Spleen (tissue), 11 donors: ENCODE measurements around the gene CCL1. TPM values are rescaled to one million over a fixed set of nuclear protein-coding genes. Genes with fewer than 3 reads are reported as not detected.

Experiments
- DNase-seq: peaks from one replicate; pipeline ENCODE4 v3.0.0-alpha.2; 2020
- H3K27ac ChIP-seq, 8 donors: fragments of 200-600 bp; sonication (generic) in 7 of 8; 1 replicate in 4 of 8; 2 replicates in 4 of 8; pipeline versions ENCODE4 v1.5.0 to v1.8.0; 2016 to 2021; ENCODE audit warnings: inconsistent platforms in 4 of 8, mild to moderate bottlenecking in 4 of 8, moderate library complexity in 1 of 8
- H3K27me3 ChIP-seq, 7 donors: fragments of 200-600 bp; sonication (generic) in 6 of 7; replicated peaks in 1 of 7; 1 replicate in 4 of 7; 2 replicates in 3 of 7; pipeline versions ENCODE4 v1.5.0 to v1.8.0; 2016 to 2021; ENCODE audit warnings: inconsistent platforms in 3 of 7, mild to moderate bottlenecking in 1 of 7
- H3K36me3 ChIP-seq, 6 donors: fragments of 200-600 bp; sonication (generic) in 5 of 6; 1 replicate in 4 of 6; 2 replicates in 2 of 6; pipeline versions ENCODE4 v1.5.0 to v1.8.0; 2016 to 2021; ENCODE audit warnings: inconsistent platforms in 2 of 6
- H3K4me1 ChIP-seq, 6 donors: fragments of 200-600 bp; sonication (generic) in 5 of 6; 1 replicate in 3 of 6; 2 replicates in 3 of 6; pipeline versions ENCODE4 v1.5.0 to v1.8.0; 2016 to 2021; ENCODE audit warnings: inconsistent platforms in 3 of 6
- H3K4me3 ChIP-seq, 8 donors: fragments of 200-600 bp; sonication (generic) in 7 of 8; 1 replicate in 4 of 8; 2 replicates in 4 of 8; pipeline versions ENCODE4 v1.5.0 to v1.8.0; 2016 to 2021; ENCODE audit warnings: inconsistent platforms in 4 of 8, mild to moderate bottlenecking in 4 of 8, moderate library complexity in 2 of 8
- H3K9me3 ChIP-seq, 8 donors: fragments of 200-600 bp; sonication (generic) in 7 of 8; 1 replicate in 4 of 8; 2 replicates in 4 of 8; pipeline versions ENCODE4 v1.5.0 to v1.8.0; 2016 to 2021; ENCODE audit warnings: inconsistent platforms in 4 of 8
- CTCF ChIP-seq, 11 experiments: fragments of 200-600 bp in 7 of 11; fragments of 450-650 bp in 4 of 11; sonication (generic) in 4 of 11; IDR thresholded peaks in 8 of 11; conservative IDR thresholded peaks in 3 of 11; 1 replicate in 7 of 11; 2 replicates in 4 of 11; pipeline versions ENCODE4 v1.4.0 to v1.8.0; 2016 to 2021; ENCODE audit warnings: antibody characterized with exemption in 11 of 11, inconsistent platforms in 4 of 11, mild to moderate bottlenecking in 1 of 11
- POLR2A ChIP-seq, 3 donors: fragments of 450-650 bp; IDR thresholded peaks; one replicate each; pipeline ENCODE4 v1.5.1; 2017; ENCODE audit warnings: antibody characterized with exemption in 3 of 3, mild to moderate bottlenecking in 1 of 3
- POLR2AphosphoS5 ChIP-seq, 3 donors: sonication (generic); formaldehyde crosslinking; IDR thresholded peaks; one replicate each; pipeline ENCODE4 v1.5.1; 2017; ENCODE audit warnings: antibody characterized with exemption in 3 of 3
- WGBS, 5 donors: extraction: QIAGEN DNeasy Blood & Tissue Kit in 3 of 5; methylation state at CpG; one replicate each; pipeline versions ENCODE4 v1.1.5 to v1.1.7; 2013 to 2018; 5-methylcytosine and 5-hydroxymethylcytosine counted together
- intact Hi-C: fragments of 100-400 bp; cut with DNase I; formaldehyde crosslinking; loops from one replicate; pipeline ENCODE4 v1.15.0; 2023; ENCODE audit warnings: low total_unique reads
- polyA plus RNA-seq, 3 donors: library from polyadenylated mRNA; stranded (reverse); fragments of 200-250 nt; gene quantifications; one replicate each; pipeline ENCODE4 v1.2.1, GENCODE V29; 2013
- total RNA-seq, 7 donors: library from RNA; depleted of rRNA in 3 of 7; stranded (reverse); fragments of >200 nt in 3 of 7; fragmentation: NEBNext Ultra II Directional in 4 of 7; extraction: Animal tissue kit (Norgen Biotek cat#: 25700) in 4 of 7; gene quantifications; one replicate each; pipeline versions ENCODE4 v1.1.0 to v1.2.1, GENCODE V29; 2016 to 2021
- donor health status: healthy with polysubstance abuse.
- donor health status: DM: no; HTN: no; CAD: no; lungs with moderate emphysema.
- donor health status: DM: no; HTN: no; CAD: no.
- donor health status: Bipolar disorder and iron deficiency.
- donor health status: healthy.
- donor health status: DM: no; HTN: no; CAD: no.
- donor health status: DM: yes; HTN: yes; CAD: no.

Gene CCL1
- total and polyA plus RNA-seq, 10 donors = not detected

GRCh38 chr17:34384271-34384670 lies 21.2 kb upstream of the CCL1 start:
- WGBS, 5 donors = 77 to 94% (median 84%) methylated on average over 1 of the region's 1 CpG
- intact Hi-C loops = no loop called here
- Histone ChIP-seq H3K36me3 (no peaks in the 10 kb centered on the region), H3K27ac (no peak overlapping the region), H3K4me1 (peaks cover 0 to 19% (median 6%) of the 10 kb centered on the region in 6 donors), H3K9me3 (no peaks in the 10 kb centered on the region), H3K27me3 (no peaks in the 10 kb centered on the region), H3K4me3 (no peak overlapping the region)
- TF ChIP-seq POLR2A (IDR thresholded peaks at IDR 0.05) = no peak
- no peak for TF ChIP-seq POLR2AphosphoS5 (IDR thresholded peaks at IDR 0.05)
- no peak for TF ChIP-seq CTCF (IDR thresholded peaks at IDR 0.05 in 8 of 11, conservative IDR thresholded peaks at IDR 0.05 in 3 of 11)
- no peak for DNase-seq

- peaks cover 0 to 30% (median 12%) of the 10 kb centered on the region in 6 donors for H3K4me1 ChIP-seq
- WGBS, 5 donors = 85 to 90% (median 88%) methylated on average over 3 of the region's 3 CpGs
- peak overlapping the region in 1 of 8 donors; percentile 26 for H3K27ac ChIP-seq
- no peaks in the 10 kb centered on the region for H3K27me3 ChIP-seq
- no peaks in the 10 kb centered on the region for H3K36me3 ChIP-seq
- no peak overlapping the region for H3K4me3 ChIP-seq
- no peaks in the 10 kb centered on the region for H3K9me3 ChIP-seq
- DNase-seq = peak; percentile 4
- TF ChIP-seq POLR2A (IDR thresholded peaks at IDR 0.05) (no peak), CTCF (IDR thresholded peaks at IDR 0.05 in 8 of 11, conservative IDR thresholded peaks at IDR 0.05 in 3 of 11) (no peak)
- intact Hi-C loops = no loop called here
Observed at GRCh38 chr17:34383216-34383615, 20.2 kb upstream of the CCL1 start.

DNA sequence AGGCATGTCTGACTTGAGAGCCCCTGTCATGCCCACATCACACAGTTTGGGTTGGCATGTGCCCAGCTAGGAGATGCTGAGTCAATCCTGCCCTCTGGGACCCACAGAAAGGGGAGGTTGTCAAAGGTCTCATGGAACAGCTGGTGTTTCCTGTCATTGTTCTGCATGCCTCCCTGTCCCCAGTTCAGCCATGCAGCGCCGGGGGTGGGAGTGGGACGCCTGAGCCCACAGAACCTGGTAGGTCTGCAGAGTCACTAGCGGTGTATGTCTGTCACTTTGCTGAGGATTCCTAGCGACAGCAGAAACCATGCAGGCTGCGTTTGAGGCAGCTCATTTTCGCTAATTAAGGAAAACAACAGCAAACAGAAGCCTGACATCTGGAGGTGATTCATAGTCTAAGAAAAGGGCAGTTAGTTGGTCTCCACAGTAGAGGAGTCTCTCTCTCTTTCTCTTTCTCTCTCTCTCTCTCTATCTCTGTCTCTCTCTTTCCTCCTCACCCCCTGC lies 19.6 kb upstream of the CCL1 start:
- Histone ChIP-seq H3K9me3 (no peaks in the 10 kb centered on the region), H3K27me3 (no peaks in the 10 kb centered on the region), H3K27ac (peak overlapping the region in 1 of 8 donors; percentile 26), H3K4me1 (peaks cover 0 to 35% (median 16%) of the 10 kb centered on the region in 6 donors), H3K36me3 (no peaks in the 10 kb centered on the region), H3K4me3 (no peak overlapping the region)
- DNase-seq = peak; percentile 54
- intact Hi-C loops = no loop called here
- WGBS, 5 donors = 9 to 16% (median 11%) methylated on average over 5 to 7 of the region's 7 CpGs
- TF ChIP-seq POLR2A (IDR thresholded peaks at IDR 0.05) (no peak), CTCF (IDR thresholded peaks at IDR 0.05 in 8 of 11, conservative IDR thresholded peaks at IDR 0.05 in 3 of 11) (no peak), POLR2AphosphoS5 (IDR thresholded peaks at IDR 0.05) (no peak)

DNA sequence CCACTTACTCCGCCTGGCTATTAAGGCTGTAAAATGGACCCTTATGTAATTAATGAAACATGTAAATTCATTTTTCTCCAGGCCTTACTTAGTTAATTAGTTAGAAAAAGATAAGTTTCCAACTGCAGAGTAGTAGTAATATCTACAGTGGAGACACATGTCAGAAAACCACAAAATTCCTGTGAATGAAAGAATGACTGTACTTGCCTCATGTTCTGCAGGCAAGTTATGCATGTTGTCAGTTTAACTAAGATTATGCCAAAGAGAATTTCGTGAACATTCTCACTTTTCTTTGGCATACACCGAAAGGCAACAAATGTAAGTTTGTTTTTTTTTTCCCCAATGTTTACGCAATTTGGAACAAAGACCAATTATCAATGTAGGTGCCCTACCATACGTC lies 16.8 kb upstream of the CCL1 start:
- Histone ChIP-seq H3K9me3 (no peaks in the 10 kb centered on the region), H3K36me3 (no peaks in the 10 kb centered on the region), H3K4me3 (no peak overlapping the region), H3K27me3 (no peaks in the 10 kb centered on the region), H3K27ac (no peak overlapping the region), H3K4me1 (peaks cover 0 to 34% (median 12%) of the 10 kb centered on the region in 6 donors)
- TF ChIP-seq POLR2A (IDR thresholded peaks at IDR 0.05) (no peak), POLR2AphosphoS5 (IDR thresholded peaks at IDR 0.05) (no peak), CTCF (IDR thresholded peaks at IDR 0.05 in 8 of 11, conservative IDR thresholded peaks at IDR 0.05 in 3 of 11) (no peak)
- 79 to 86% (median 85%) methylated on average over 5 of the region's 5 CpGs for WGBS, 5 donors
- no peak for DNase-seq
- intact Hi-C loops = no loop called here
